ENCODE results near the gene SEPTIN8.
"Not testable (repeated sequence)": the region's sequence is repeated elsewhere in the genome, so short reads cannot be mapped to it uniquely, and the experiment has no call there.

Gene SEPTIN8

GRCh38 chr5:132812781-132813598 lies 36.0 kb upstream of the SEPTIN8 start, which contains the start of gene SOWAHA:
SOWAHA (plus strand) TSS chr5:132813302; CDS start chr5:132813622, 320 bp downstream.
- in situ Hi-C loops (cut with HindIII; ENCODE audit: low sequenced_read_pairs): no loop called here

GRCh38 chr5:132812123-132812765 lies 35.2 kb upstream of the SEPTIN8 start:
- in situ Hi-C loops (cut with HindIII; ENCODE audit: low sequenced_read_pairs): no loop called here

DNA sequence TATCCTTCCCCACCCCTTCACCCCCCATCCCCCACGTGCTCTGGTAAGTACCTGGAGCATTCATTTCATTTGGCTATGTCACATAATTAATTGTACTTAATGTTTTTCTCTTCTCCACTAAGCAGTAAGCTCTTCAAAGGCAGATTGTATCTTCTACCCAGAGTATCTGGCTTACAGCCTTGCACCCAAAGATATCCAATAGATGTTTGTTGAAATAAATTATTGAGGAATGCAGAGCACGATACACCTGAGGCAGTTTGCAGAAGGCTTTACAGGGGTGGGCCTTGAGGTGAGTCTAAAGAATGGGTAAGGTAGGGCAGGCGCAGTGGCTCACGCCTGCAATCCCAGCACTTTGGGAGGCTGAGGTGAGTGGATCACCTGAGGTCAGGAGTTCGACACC lies 33.6 kb upstream of the SEPTIN8 start:
- in situ Hi-C loops (cut with HindIII; ENCODE audit: low sequenced_read_pairs): no loop called here

GRCh38 chr5:132808866-132809265 lies 31.8 kb upstream of the SEPTIN8 start:
- in situ Hi-C loops (cut with HindIII; ENCODE audit: low sequenced_read_pairs): loop anchor here (5.0 kb wide), 1 partner anchor 57 kb away; no protein-coding TSS in a partner anchor

DNA sequence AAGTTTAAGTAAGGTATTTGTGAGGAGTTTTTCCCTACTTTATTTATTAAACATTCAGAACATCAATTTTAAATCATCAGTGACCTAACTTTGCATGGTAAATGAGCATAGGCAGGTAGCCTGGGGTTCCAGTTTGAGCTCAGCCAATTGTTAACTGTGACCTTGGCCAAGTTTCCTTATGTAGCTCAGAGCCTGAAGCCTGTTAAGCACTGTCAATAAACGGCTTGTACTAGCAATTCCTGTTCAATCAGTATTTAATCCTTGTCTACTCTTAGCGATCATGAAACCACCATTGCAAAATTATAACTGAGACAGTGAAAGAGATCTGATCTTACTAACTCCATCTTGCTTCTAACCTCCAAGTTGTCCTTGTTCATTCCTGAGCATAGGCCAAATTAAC lies 31.4 kb upstream of the SEPTIN8 start:
- in situ Hi-C loops (cut with HindIII; ENCODE audit: low sequenced_read_pairs): loop anchor here (5.0 kb wide), 1 partner anchor 56 kb away; no protein-coding TSS in a partner anchor

DNA sequence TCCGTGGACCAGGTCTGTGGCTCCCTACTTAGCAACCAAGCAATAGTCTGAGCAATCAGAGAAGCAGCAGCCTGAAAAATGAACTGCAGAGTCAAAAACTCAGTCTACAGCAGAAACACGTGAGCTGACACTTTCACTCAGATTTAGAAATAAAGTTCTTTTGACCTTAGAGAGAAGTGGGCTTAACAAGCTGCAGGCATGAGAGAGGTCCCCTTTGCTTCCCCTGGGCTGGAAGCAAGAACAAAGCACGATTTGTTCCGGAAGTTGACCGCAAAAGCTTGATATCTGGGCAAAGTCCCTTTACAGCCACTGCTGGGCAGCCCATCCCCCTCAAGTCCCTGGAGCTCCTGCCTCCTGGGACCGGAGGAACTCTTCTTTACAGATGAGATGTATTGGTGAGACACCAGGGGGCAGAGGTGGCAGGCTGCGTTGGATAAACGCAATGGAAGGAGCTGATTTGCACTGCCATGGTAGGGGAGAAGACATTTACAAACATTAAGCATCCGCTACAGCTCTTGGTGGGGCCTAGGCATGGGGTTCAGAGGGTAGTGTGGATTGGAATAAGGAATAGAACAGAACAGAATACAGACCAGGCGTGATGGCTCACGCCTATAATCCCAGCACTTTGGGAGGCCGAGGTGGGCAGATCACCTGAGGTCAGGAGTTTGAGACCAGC lies 30.3 kb upstream of the SEPTIN8 start:
- in situ Hi-C loops (cut with HindIII; ENCODE audit: low sequenced_read_pairs): loop anchor here (5.0 kb wide), 1 partner anchor 55 kb away; no protein-coding TSS in a partner anchor

- in situ Hi-C loops (cut with HindIII; ENCODE audit: low sequenced_read_pairs): loop anchor here (5.0 kb wide), 1 partner anchor 54 kb away; no protein-coding TSS in a partner anchor
Observed at GRCh38 chr5:132806804-132807162, 29.7 kb upstream of the SEPTIN8 start.

DNA sequence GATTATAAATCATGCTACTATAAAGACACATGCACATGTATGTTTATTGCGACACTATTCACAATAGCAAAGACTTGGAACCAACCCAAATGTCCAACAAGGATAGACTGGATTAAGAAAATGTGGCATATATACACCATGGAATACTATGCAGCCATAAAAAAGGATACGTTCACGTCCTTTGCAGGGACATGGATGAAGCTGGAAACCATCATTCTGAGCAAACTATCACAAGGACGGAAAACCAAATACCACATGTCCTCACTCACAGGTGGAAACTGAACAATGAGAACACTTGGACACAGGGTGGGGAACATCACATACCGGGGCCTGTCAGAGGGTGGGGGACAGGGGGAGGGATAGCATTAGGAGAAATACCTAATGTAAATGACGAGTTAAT lies 28.8 kb upstream of the SEPTIN8 start:
- in situ Hi-C loops (cut with HindIII; ENCODE audit: low sequenced_read_pairs): loop anchor here (5.0 kb wide), 1 partner anchor 54 kb away; no protein-coding TSS in a partner anchor

- in situ Hi-C loops (cut with HindIII; ENCODE audit: low sequenced_read_pairs): not testable (repeated sequence)
Observed at GRCh38 chr5:132804219-132804618, 27.2 kb upstream of the SEPTIN8 start.

GRCh38 chr5:132802685-132803066 lies 25.6 kb upstream of the SEPTIN8 start:
- in situ Hi-C loops (cut with HindIII; ENCODE audit: low sequenced_read_pairs): not testable (repeated sequence)

- in situ Hi-C loops (cut with HindIII; ENCODE audit: low sequenced_read_pairs): no loop called here
Observed at GRCh38 chr5:132802044-132802684, 25.1 kb upstream of the SEPTIN8 start.

DNA sequence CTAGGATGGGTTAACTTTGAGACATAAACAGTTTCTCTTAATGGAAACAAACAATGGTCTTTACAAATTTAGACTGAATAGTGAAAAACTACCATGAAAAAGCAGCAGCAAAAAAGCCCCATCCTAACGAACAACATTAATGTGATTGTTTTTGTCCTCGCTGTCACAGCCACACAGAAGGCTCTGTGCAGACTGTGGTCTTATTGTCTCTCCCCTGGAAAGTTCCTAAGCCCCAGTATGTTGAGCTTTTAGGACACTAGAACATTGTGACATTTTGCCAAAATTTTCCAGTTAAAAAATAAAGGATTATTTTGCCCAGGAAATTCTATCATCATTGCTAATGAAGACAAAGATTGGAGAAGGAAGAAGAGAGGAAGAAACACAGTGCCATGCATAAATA lies 23.5 kb upstream of the SEPTIN8 start:
- in situ Hi-C loops (cut with HindIII; ENCODE audit: low sequenced_read_pairs): no loop called here

DNA sequence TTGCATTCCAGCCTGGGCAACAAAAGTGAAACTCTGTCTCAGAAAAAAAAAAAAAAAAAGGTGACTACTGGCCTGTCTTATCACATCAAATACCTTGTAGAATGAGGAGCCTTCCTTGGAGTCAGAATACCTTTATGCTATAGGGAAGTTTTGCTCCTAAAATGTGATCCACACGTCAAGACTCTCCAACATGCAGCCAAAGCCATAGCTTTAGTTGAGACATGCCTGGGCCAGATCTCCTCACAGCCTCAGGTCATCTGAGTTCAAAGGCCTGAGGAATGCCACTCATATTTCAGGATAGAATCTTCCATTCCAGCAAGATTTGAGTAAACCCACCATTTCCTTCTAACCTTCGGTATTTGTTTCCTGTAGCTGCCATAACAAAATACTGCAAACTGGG lies 22.4 kb upstream of the SEPTIN8 start:
- in situ Hi-C loops (cut with HindIII; ENCODE audit: low sequenced_read_pairs): no loop called here

GRCh38 chr5:132797651-132798050 lies 20.6 kb upstream of the SEPTIN8 start:
- in situ Hi-C loops (cut with HindIII; ENCODE audit: low sequenced_read_pairs): no loop called here

DNA sequence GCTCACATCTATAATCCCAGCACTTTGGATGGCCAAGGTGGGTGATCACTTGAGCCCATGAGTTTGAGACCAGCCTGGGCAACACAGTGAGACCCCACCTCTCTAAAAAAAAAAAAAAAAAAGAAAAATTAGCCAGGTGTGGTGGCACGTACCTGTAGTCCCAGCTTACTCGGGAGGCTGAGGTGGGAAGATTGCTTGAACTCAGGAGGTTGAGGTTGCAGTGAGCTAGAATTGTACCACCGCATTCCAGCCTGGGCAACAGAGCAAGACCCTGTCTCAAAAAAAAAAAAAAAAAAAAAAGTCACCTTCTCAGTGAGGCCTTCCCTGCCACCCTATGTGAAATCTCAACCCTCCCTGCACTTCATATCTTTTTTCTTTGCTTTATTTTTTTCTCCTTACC lies 14.0 kb upstream of the SEPTIN8 start:
- in situ Hi-C loops (cut with HindIII; ENCODE audit: low sequenced_read_pairs): no loop called here

DNA sequence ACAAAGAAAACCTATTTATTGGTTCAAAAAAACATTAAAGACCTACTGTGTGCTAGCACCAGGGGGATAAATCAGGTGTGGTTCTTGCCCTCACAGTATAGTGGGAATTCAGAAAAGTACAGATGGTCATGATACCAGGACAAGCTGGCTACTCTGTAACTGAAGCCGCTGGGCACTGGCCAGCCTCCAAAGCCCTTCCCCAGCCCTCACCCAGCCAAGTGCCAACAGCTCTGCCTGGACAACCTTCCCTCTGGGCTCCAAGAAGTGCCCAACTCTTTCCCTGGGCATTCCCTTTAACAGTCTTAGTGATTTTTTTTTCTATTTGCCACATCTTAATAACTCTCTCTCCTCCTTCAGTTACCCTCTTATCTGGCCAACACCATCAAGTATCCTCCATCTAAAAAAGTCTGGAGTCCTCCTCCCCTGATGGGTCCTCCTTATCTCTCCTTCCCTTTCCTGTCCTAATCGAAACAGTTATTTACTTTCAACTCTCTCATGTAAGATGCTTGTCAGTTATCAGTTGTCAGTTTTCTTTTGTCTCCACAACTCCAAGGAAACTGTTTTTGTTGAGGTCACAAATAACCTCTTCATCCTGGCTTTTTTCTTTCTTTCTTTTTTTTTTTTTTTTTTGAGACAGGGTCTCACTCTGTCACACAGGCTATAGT lies 13.3 kb upstream of the SEPTIN8 start:
- in situ Hi-C loops (cut with HindIII; ENCODE audit: low sequenced_read_pairs): no loop called here

DNA sequence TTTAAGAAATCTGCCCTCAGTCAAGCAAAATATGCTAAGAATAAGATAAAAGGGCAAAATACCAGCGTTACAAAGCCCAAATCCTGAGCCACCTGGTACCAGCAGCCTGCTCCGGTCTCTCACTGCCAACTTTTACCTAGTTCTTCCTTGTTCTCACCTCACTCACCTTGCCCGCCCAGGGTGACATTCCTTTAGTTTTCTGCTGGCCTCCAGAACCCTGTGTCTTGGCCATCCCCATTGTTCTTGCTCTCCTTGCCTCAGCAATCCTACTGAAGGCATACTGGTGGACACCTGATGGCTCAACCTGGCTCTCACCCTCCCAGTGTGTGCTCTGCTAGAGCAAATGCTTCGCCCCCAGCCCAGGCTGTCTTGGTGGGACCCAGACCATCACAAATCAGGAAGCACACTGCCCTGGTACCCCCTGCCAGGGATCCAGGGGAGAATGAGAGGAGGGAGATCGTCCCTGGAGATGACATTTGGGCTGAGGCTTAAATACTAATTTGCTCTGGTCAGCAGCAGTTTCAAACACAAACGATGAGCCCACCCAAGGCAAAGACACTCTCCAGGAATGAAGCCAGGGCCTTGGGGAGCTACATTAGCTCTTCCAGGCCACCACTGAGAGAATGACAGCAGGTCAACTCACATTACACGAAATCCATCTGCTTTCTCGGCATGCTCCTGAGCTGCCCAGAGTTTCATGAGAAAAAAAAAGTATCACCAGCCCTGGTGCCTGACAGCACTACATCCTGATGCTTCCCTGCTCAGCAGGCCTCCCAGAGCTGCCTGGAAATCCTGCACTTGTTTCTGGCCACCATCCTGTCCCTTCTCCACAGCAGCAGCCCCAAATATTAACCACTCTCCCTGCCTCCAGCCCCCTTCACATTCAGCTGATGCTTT lies 12.2 kb upstream of the SEPTIN8 start:
- in situ Hi-C loops (cut with HindIII; ENCODE audit: low sequenced_read_pairs): no loop called here

DNA sequence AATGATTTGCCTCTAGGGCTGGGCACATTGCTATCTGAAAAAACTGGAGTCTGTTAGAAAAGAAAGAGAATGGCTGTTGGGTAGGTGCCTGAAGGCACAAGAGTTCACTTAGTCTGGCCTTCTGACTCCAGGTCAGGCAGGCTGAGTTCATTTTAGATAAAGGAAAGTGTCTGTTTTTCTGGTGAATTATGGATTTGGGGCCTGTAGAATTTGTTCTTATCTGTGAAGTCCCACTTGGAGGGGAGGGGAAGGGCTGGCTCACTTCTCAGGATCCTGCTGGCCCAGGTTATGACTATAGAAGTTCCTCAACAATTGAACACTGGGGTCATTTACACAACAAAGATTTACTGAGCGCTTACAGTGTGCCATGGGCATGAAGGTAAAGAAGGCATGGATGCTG lies 11.5 kb upstream of the SEPTIN8 start:
- in situ Hi-C loops (cut with HindIII; ENCODE audit: low sequenced_read_pairs): no loop called here

DNA sequence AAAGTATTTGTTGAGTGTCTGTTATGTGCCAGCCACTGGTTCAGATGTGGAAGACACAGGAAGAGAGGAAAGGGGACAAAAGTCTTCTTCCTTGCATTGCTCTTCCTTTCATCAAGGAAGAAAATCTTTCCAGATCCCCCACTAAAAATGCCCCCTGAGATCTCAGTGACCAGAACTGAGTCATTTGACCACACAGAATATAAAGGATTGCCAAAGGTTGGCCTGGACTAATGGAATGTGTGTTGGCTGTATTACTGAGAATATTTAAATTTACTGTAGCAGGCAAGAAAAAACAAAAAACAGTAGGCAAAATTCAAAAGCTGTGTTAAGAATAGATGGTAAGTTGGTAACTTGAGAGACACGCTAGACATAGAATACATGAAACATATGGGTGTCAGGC lies 10.0 kb upstream of the SEPTIN8 start:
- in situ Hi-C loops (cut with HindIII; ENCODE audit: low sequenced_read_pairs): no loop called here

DNA sequence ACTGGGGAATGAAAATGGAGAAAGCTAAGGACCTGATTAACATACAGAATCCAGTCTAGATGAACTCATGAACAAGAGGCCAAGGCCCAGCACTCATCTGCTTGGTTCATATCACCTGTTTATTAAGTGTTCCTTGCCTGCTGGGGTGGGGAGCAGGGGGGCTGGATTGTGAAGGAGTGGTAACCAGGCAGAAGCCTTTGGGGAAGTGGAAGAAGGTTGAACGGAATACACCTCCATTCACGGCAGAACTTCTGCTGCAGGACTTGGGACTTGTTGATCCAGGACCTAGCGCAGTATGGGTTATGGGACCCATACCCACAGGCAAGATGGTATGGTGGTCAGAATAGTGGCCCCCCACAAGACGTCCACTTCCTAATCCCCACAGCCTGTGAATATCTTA lies 8.8 kb upstream of the SEPTIN8 start:
- in situ Hi-C loops (cut with HindIII; ENCODE audit: low sequenced_read_pairs): no loop called here

Data from endothelial cell of hepatic sinusoid (primary cell).